ENCODE results near the gene NCOA3. TPM values are rescaled to one million over a fixed set of nuclear protein-coding genes. Genes with fewer than 3 reads are reported as not detected.

NCOA3 gene
- total and polyA plus RNA-seq, 2 donors (not counting 1 experiment from before 2014, with no cell fraction given): 22.3 to 23.1 TPM

DNA sequence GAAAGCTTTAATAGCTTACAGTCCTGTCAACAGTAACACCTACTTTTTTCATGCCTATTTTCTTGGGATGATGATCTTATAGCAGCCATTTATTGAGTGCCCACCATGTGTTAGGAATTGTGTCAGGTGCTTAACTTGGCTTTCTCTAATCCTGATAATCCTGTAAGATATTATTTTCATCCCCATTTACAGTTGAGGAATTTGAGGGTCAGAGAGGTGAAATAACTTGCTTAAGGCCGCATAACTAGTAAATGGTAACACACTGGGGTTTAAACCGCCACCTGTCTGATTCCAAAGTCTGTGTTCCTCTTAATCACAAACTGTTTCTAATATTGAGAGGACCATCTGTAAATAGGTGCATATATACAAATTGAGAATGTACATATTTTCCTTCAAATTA is 55.5 kb downstream of the NCOA3 start:
- H3K27ac ChIP-seq (ENCODE audit: insufficient read depth, low read length): no peak overlapping the region
- H2AFZ ChIP-seq (ENCODE audit: low read length): no peak overlapping the region
- no peak for DNase-seq (ENCODE audit: low read depth in 2 of 2)
- peaks cover 4% of the 10 kb centered on the region for H3K79me2 ChIP-seq (ENCODE audit: control insufficient read depth, insufficient read depth, low read length)
- no peaks in the 10 kb centered on the region for H4K20me1 ChIP-seq (ENCODE audit: control insufficient read depth, extremely low read depth, insufficient read depth, low read length)
- no peaks in the 10 kb centered on the region for H3K9me3 ChIP-seq (ENCODE audit: control insufficient read depth, insufficient read depth, low read depth, low read length)
- H3K36me3 ChIP-seq (ENCODE audit: control insufficient read depth, insufficient read depth, low read length): no peaks in the 10 kb centered on the region
- H3K9ac ChIP-seq (ENCODE audit: insufficient read depth, low read length): no peak overlapping the region
- no peaks in the 10 kb centered on the region for H3K4me1 ChIP-seq (ENCODE audit: control insufficient read depth, extremely low read depth, insufficient read depth, low read length)
- H3K4me2 ChIP-seq (ENCODE audit: extremely low read depth, insufficient read depth, low read length): no peak overlapping the region
- no peak overlapping the region for H3K4me3 ChIP-seq (replicated peaks in 1 of 4; ENCODE audit: control extremely low read depth in 1 of 4, insufficient read depth in 1 of 4, low read depth in 3 of 4, low read length in 4 of 4)
- TF ChIP-seq EZH2 (IDR thresholded peaks at IDR 0.05; ENCODE audit: low read length, missing control alignments): no peak
- no peak for TF ChIP-seq CTCF (conservative IDR thresholded peaks at IDR 0.05 in 1 of 2, IDR thresholded peaks at IDR 0.05 in 1 of 2; ENCODE audit: low read depth in 1 of 2, low read length in 2 of 2)
- H3K27me3 ChIP-seq (ENCODE audit: control insufficient read depth, insufficient read depth, low read length): no peaks in the 10 kb centered on the region

DNA sequence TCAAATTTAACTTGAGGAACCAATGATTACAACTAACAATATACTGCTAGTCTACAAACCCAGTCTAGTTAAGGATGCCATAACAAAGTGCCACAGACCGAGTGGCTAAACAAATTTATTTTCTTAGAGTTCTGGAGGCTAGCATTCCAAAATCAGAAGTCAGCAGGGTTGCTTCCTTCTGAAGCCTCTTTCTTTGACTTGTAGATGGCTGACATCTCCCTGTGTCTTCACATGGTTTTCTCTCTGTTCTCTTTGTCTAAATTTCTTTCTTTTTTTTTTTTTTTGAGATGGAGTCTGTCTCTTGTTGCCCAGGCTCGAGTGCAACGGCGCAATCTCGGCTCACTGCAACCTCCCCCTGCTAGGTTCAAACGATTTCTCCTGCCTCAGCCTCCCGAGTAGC is 56.1 kb downstream of the NCOA3 start:
- TF ChIP-seq CTCF (conservative IDR thresholded peaks at IDR 0.05 in 1 of 2, IDR thresholded peaks at IDR 0.05 in 1 of 2; ENCODE audit: low read depth in 1 of 2, low read length in 2 of 2) (no peak), EZH2 (IDR thresholded peaks at IDR 0.05; ENCODE audit: low read length, missing control alignments) (no peak)
- peaks cover 4% of the 10 kb centered on the region for H3K79me2 ChIP-seq (ENCODE audit: control insufficient read depth, insufficient read depth, low read length)
- H4K20me1 ChIP-seq (ENCODE audit: control insufficient read depth, extremely low read depth, insufficient read depth, low read length): no peaks in the 10 kb centered on the region
- DNase-seq (ENCODE audit: low read depth in 2 of 2): no peak
- H3K27me3 ChIP-seq (ENCODE audit: control insufficient read depth, insufficient read depth, low read length): no peaks in the 10 kb centered on the region
- H3K9me3 ChIP-seq (ENCODE audit: control insufficient read depth, insufficient read depth, low read depth, low read length): no peaks in the 10 kb centered on the region
- no peak overlapping the region for H3K27ac ChIP-seq (ENCODE audit: insufficient read depth, low read length)
- no peaks in the 10 kb centered on the region for H3K36me3 ChIP-seq (ENCODE audit: control insufficient read depth, insufficient read depth, low read length)
- no peaks in the 10 kb centered on the region for H3K4me1 ChIP-seq (ENCODE audit: control insufficient read depth, extremely low read depth, insufficient read depth, low read length)
- no peak overlapping the region for H3K4me3 ChIP-seq (replicated peaks in 1 of 4; ENCODE audit: control extremely low read depth in 1 of 4, insufficient read depth in 1 of 4, low read depth in 3 of 4, low read length in 4 of 4)
- H3K4me2 ChIP-seq (ENCODE audit: extremely low read depth, insufficient read depth, low read length): no peak overlapping the region
- no peak overlapping the region for H2AFZ ChIP-seq (ENCODE audit: low read length)
- no peak overlapping the region for H3K9ac ChIP-seq (ENCODE audit: insufficient read depth, low read length)

- no peak overlapping the region for H3K9ac ChIP-seq (ENCODE audit: insufficient read depth, low read length)
- peaks cover 2% of the 10 kb centered on the region for H3K79me2 ChIP-seq (ENCODE audit: control insufficient read depth, insufficient read depth, low read length)
- no peaks in the 10 kb centered on the region for H3K9me3 ChIP-seq (ENCODE audit: control insufficient read depth, insufficient read depth, low read depth, low read length)
- H2AFZ ChIP-seq (ENCODE audit: low read length): no peak overlapping the region
- TF ChIP-seq EZH2 (IDR thresholded peaks at IDR 0.05; ENCODE audit: low read length, missing control alignments) (no peak), CTCF (conservative IDR thresholded peaks at IDR 0.05 in 1 of 2, IDR thresholded peaks at IDR 0.05 in 1 of 2; ENCODE audit: low read depth in 1 of 2, low read length in 2 of 2) (no peak)
- no peaks in the 10 kb centered on the region for H3K36me3 ChIP-seq (ENCODE audit: control insufficient read depth, insufficient read depth, low read length)
- no peak for DNase-seq (ENCODE audit: low read depth in 2 of 2)
- H4K20me1 ChIP-seq (ENCODE audit: control insufficient read depth, extremely low read depth, insufficient read depth, low read length): no peaks in the 10 kb centered on the region
- H3K27ac ChIP-seq (ENCODE audit: insufficient read depth, low read length): no peak overlapping the region
- H3K4me1 ChIP-seq (ENCODE audit: control insufficient read depth, extremely low read depth, insufficient read depth, low read length): no peaks in the 10 kb centered on the region
- H3K4me3 ChIP-seq (replicated peaks in 1 of 4; ENCODE audit: control extremely low read depth in 1 of 4, insufficient read depth in 1 of 4, low read depth in 3 of 4, low read length in 4 of 4): no peak overlapping the region
- no peak overlapping the region for H3K4me2 ChIP-seq (ENCODE audit: extremely low read depth, insufficient read depth, low read length)
- no peaks in the 10 kb centered on the region for H3K27me3 ChIP-seq (ENCODE audit: control insufficient read depth, insufficient read depth, low read length)
Measured at GRCh38 chr20:47558295-47559066, 56.8 kb downstream of the NCOA3 start.
